ENCODE results near the gene NEK2. TPM values are rescaled to one million over a fixed set of nuclear protein-coding genes. Genes with fewer than 3 reads are reported as not detected.
"Not testable (repeated sequence)": the region's sequence is repeated elsewhere in the genome, so short reads cannot be mapped to it uniquely, and the experiment has no call there.

The NEK2 gene
- polyA plus RNA-seq, 3 donors = 16.7 to 20.1 (median 18.4) TPM

DNA sequence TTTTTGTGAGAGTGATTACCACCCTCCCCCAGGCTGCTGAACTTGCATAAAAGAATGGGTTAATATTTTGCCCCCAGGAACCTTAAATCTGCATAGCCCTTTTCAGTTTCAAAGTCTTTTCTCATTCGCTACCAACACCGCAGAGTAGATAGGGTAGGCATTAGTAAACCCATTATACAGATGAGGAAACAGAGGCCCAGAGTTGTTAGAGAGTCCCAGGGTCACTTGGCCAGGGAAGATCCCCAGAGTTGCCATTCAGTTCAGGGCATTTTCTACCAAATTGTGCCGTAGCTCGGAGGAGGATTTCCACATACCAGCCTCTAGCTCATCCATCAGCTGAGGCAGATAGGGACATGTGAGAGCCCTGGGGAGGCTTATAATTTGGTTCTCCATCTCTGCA is 40.5 kb downstream of the NEK2 start:
- no peak for DNase-seq

DNA sequence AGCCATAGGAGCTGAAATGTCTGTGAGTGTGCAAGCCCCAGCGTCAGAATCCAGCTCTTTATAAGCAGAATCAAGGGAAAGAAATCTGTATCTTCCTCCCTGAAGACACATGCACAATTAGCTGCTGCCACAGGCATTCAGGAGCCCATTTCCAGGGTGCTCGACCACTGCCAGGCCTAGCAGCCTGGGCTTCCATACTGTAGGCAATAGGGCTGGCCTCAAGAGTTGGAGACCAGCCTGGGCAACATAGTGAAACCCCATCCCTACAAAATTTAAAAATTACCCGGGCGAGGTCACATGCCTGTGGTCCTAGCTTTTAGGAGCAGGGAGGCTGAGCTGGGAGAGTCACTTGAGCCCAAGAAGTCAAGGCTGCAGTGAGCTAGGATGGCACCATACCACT is 41.0 kb downstream of the NEK2 start:
- no peak for DNase-seq

DNA sequence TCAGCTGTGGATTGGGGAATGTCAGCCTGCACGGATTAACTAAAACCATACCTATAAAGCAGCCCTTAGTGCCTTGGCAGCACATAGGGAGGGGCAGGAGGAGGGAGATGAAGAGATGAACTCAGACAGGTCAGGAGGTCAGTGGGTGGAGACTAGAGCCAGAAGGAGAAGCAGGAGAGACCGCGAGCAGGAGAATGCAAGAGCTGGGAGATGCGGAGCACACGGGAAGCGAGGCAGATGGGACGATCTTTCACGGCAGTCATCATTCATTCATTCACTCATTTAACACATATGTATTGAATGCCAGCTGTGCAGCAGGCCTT is 41.9 kb downstream of the NEK2 start:
- no peak for DNase-seq

DNA sequence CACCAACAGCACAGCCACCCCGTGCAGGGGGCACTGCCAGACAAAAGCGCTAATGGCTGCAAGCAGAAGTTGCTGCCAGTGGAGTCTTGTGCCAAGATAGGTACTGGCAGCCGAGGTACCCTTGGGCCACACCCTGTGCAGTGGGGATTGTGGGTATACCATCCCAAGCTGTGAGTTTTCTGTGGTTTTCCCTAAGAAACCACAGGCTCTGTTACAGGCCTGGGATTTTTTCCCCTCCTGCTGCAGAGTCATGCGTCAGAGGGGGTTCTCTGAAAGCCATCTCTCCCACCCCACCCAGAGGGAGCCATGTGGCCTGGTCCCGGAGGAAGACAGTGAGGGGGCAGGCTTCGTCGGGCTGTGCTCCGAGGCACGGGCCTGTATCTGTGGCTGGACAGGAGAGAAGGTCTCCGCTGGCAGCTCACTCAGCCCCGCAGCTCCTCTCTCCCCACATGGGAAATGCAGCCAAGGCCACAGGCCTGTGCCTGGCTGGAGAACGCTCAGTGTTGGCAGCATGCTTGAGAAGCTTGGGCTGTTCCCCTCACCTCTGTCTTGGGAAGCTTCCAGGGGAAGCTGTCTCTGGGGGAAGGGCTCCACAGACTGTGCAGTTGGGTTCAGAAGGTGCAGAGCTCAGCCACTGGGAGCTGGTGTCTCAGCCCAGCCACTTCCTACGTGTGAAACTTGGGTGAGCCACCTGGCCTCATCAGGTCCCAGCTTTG is 42.5 kb downstream of the NEK2 start:
- DNase-seq = no peak

DNA sequence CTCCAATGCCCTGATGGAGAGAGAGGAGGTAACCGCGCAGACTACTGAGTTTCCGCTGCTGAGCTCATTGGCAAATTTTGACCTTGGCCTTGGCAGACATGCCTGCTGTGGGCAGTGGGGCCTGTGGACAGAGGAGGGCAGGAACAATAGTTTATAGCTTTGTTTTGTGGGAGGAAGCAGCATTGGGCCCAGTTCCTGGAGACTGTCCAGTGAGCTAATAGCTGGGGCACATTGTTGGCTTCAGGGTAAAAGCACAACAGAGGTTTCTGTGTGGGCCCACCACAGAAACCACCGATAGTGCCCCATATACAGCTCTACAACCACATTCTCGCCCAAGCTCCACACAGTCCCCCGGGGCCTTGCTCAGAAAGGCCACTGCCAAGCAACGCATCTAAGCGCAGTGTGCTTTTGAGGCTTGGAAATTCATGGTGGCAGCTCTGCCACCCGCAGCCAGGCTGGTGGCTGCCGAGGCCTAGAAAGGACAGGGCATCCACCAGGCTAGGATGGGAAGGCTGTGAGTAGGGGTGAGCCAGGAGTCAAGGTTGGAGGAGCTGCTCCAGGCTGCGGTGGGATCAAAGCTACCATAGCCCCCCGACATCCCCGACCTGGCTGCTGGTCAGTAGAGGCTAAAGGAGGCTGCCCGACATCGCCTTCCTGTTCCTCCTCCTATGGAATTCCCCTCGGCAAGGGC is 43.2 kb downstream of the NEK2 start:
- no peak for DNase-seq

DNA sequence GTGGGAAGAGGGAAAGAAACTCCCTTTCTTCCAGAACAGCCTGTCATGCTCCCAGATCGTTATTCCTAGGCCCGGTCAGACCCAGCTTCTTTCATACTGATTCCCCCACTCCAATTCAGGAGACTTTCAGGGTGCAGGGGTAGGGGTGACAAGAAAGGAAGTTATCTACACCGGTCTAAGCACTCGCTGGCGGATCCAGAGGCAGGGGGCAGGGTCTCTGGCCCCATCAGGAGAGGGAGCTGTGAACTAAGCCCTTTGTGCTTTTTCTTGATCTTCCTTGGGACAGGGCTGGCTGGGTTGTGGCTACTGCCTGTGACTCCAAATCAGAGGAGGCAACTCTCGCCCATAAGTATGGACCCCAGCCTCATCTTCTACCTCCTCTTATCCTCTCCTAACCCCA is 44.3 kb downstream of the NEK2 start:
- DNase-seq = no peak

DNA sequence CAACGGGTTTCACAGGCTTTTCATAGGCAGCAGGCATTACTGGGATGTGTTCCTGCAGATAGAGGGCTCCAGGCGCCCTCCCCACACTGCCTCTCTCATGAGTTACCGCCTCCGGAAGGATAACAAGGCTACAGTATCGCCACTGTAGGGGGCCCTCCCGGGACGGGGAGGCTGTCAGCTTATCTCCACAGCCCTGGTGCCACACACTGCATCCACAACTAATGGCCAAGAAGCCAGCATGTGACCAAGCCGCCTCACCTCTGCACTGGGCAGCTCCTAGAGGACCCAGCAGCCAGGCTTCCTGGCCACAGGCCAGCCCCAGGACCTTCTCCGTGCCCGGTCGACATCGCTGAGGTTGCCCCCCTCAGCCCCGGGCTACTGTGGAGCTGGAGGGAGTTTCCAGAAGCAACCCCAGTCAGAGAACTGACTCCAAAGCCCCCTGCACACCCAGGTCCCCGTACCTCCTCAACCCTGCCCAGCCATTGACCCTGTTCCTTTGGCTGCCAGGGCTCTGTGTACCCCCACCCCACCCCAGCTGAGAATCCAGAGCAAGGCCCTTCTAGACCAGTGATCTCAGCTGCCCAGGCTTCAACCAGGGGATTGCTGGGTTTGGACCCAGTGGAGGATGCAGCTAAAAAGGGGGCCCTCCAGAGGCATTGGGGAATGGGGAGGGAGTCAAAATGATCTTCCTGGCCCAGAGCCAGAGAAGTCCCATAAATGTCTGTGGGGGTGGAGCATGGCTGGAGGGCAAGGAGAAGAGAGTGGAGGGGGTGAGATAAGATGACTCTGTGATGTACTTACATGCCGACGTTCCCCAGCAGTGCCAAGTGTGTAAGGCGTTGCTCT is 45.0 kb downstream of the NEK2 start:
- DNase-seq = no peak

DNA sequence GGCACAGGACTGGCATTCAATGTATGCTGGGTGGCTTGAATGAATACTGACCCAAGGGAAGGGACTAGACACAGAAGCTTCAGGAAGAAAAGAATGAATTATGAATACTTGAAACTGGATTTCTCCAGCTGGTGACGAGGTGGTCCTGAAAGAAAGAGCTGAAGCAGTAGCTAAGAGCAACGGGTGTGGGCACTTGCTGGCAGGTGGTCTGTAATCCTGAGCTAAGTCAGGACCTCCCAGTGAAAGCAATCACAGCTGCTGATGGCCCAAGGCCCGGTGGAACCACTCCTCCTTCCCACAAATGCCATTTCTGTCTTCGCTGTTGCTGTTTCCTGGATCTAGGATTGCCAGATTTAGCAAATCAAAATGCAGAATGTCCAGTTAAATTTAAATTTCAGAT is 47.0 kb downstream of the NEK2 start:
- no peak for DNase-seq

DNA sequence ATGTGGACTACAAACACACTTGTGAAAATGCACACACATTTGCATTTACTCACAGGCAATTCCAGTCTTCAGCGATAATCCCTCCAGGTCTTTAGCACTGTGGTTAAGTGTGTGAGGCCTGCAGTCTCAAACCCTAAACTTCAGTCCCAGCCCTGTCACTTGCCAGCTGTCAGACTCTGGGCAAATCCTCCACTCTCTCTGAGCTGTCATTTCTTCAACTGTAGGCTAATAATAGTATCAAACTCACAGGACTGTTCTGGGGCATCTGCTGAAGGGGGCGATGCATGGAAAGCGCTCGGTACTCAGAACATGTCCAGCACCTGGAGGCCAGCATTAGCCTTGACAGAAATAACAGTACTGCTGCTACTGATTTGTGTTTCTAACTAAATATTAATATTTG is 48.2 kb downstream of the NEK2 start:
- DNase-seq = no peak

DNA sequence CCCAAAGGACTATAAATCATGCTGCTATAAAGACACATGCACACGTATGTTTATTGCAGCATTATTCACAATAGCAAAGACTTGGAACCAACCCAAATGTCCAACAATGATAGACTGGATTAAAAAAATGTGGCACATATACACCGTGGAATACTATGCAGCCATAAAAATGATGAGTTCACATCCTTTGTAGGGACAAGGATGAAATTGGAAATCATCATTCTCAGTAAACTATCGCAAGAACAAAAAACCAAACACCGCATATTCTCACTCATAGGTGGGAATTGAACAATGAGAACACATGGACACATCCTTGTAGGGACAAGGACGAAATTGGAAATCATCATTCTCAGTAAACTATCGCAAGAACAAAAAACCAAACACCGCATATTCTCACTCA is 49.6 kb downstream of the NEK2 start:
- not testable (repeated sequence) for DNase-seq

DNA sequence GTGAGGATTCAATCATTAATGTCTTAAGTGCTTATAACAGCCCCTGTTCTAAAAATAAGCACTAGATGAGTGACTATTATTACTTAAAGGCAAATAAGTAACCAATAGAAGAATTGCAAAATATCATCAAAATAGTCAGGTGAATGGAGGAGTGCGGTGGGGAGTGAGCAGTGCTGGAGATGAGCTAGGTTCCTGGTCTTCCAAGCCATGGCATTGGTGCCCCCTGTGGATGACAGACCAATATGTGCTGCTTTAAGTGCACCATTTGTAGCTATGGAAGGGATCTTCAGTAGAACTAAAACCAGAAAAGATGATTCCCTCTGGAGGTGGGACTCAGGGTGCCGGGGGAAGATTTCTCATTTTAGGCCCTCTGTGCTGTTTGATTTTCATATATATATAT is 50.4 kb downstream of the NEK2 start:
- DNase-seq = no peak

DNA sequence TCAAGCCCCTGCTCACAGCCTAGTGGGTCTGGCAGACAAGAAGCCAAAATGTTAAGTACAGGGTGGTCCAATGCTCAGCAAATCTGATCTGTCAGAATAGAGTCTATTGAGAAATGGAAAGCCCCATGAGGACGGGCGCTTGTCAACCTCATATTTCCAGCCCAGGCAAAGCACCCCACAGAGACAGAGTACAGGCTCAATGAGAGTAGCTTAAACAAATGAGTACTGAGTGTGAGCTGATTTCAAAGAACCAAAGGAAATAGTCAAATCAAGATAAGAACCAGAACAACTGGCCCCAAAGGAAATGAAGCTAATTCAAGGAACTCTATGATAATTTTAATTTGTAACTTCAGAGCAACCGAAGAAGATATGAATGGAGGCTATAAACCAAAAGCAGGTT is 51.9 kb downstream of the NEK2 start:
- DNase-seq = no peak

DNA sequence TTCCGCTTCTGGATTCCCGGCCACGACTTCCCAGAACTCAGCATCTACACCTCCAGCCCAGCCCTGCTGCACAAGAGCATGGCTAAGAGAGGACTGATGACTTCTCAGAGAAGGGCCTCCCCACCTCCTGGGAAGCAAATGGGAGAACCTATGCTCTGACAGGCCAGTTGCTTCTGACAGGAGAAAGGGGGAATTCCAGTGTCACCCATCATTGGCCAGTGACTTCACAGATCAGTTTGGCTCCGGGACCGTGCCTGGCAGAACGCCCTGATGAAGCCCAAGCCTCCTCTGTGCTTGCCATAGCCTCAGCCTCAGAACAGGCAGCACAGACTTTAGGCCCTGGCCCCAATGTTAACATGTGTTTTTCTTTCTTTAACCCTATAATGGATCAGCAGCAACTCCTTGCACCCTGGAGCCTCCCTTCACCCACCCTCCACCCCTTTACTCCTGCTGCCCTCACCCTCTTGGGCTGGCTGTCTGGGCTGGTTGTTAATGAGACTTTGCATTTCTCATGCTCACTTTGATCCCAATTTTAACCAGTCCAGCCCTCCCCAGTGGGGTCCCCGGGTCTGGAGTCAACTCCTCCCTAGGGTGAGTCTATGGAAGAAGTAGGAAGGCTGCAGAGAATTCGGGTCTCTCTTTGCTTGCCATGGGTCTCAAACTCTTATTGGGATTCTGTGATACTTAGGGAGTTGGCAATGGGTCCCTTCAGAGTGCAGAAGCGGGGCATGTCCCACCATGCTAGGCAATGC is 53.8 kb downstream of the NEK2 start:
- no peak for DNase-seq

DNA sequence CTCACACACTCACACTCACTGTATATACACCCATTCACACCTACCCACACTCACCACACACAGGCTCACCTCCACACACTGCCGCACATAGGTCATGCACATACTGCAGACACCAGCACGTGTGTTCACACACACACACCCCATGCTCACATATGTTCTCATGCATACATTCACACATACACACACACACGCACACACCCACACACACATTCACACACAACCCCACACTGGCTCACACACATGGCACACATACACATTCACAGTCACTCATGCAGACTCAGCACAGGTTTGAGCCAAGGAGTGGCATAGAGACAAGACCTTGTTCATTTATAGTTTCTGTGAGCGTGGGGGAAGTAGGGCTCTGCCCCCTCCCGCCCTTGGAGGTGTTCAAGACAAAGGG is 55.3 kb downstream of the NEK2 start:
- no peak for DNase-seq

DNA sequence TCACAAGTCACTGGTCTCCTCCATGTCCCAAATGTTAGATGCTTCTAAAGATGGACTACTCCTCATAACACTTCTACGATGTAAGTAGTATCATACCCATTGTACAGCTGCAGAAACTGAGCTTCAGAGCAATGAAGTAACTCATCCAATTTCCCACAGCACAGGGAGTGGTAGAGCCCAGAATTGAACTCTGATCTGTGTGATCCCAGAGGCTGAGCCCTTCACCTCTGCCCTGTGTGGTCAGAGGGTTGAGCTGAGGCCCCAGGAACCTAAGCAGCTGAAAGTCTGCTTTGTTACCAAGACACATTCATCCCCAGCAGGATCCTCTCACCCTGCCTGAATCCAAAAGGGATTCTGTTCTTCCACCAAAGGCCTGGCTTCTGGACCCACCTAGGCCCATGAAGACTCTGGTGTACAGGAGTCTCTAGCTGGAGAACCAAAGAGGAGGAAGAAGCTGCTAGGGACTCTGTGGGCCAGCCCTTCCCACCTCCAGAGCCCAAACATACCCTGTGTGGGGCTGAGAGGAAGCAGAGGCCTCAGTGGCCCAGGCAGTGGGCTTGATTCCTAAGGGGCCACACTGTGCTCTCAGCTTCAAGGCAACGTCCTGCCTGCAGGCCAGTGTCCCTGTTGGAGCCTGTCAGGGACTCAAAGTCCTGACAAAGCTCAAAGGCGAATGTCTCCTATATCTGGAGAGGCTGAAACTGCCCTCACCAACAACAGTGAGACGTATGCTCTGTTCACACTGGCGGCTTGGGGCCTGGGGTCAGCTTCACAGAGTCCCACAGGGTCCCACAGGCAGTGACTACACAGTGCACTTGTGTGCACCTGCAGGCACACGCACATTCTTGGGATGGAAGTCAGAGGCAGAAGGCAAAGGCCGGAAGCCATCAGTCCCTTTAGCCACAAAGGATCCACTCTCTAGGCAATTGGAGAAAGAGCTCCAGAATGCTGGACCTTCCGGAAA is 56.1 kb downstream of the NEK2 start:
- DNase-seq = no peak

DNA sequence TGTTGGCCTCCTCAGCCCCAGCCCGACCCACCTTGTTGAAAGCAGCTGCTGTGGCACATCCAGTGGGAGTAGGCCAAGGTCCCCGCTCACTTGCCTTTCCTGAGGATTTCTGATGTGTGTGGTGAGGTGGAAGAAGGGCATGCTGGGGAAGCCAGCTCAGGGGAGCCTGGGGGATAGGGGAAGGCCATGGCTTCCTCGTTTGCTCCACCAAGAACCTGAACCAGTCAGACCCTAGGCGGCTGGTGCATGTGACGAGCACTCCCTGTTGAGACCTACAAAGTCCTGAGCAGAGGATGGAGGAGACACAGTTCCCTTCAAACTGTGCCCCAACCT is 58.5 kb downstream of the NEK2 start:
- DNase-seq = no peak

DNA sequence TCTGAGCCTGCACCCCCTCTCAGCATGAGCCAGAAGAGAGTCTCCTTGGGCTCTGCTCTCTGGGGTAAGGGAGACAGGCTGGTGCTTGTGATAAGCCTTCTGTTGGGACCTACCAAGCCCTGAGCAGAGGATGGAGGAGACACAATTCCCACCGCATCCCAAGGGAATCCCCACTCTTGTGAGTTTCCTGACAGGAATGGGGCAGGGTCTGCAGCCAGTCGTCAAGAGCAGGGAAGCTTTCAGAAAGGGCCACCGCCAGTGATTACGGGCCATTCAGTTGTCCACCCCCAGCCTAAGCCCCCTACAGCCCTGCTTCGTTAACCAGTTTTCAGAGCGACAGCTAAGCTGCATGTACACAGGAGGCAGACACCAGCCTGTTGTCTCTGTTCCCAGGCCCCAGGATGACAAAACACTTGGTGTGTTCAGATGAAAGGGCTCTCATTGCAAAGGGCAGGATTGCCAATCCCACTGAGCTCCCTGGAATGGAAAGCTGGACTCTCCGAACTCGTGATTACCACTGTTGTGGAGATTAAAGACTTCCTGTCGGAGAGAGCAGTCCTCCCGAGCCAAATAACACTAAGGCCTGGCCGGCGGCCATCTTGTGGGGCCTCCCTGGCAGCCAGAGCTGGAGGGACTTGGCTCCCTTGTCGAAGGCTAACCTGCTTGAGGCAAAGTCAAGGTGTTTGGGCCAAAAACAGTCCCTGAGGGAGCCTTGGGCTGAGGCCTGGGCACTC is 59.0 kb downstream of the NEK2 start:
- DNase-seq = no peak

DNA sequence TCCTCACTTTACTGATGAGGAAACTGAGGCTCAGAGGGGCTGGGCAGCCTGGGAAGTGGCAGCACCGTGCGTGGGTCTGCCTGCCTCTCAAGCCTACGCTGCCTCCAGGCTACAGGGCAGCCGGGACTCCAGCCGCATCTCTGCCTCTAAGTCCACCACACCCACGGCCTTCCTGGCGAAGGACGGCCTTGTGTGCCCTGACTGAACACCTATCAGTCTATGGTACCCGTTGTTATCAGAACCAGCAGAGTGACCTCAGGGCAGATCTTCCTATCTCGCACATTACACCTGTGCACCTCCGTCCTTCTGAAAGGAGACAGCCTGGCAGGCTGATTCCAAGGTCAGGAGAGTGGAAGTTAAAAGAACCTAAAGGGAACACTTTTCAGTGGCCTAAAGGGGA is 60.8 kb downstream of the NEK2 start:
- no peak for DNase-seq

DNA sequence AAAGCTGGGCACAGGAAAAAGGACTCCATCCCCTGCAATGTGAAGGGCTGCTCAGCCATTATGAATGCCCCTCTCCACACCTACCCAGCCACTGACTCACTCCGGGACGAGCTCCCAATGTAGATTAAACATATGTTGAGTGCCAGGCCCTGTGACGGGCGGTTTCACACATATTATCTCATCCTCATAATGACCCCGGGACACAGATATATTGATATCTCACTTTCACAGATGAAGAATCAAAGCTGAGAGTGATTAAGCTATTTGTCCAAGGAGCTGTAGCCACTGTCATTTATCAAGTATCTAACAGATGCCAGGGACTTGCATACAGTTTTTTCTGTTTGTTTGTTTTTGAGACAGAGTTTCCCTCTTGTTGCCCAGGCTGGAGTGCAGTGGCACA is 61.5 kb downstream of the NEK2 start:
- no peak for DNase-seq

DNA sequence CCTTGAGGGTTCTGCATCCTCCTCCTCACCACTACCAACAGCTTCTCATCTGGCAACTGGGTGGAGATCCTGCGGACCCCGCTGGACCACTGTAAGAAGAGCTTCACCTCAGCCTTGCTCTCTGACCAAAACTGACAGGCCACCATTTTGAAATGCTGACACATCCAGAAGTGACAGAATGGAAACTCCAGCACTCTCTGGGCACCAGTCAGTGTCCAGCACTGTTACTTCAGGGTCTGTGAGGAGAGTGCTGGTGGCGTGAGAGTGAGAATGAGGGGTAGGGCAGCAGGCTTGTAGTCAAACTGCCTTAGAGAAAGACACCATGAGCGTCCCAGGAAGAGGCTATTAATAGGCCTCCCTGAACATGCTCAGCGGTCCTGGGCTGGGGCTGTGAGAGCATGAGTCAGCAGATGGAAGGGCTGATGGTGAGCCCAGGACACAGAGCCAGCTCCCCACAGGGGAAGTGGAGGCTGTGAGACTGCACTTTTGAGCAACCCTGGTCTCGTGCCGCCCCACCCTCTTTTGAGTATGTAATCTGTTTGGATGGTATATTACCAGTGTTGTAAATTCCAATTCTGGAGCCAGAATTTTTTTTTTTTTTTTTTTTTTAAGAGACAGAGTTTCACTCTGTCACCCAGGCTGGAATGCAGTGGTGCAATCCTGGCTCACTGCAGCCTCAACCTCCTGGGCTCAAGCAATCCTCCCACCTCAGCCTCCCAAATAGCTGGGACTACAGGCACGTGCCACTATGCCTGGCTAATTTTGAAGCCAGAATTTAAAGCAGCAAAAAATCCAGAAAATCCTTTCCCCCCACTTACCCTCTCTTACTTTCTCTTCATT is 62.1 kb downstream of the NEK2 start:
- DNase-seq = no peak
